ENCODE data around the gene COLEC12.

DNA sequence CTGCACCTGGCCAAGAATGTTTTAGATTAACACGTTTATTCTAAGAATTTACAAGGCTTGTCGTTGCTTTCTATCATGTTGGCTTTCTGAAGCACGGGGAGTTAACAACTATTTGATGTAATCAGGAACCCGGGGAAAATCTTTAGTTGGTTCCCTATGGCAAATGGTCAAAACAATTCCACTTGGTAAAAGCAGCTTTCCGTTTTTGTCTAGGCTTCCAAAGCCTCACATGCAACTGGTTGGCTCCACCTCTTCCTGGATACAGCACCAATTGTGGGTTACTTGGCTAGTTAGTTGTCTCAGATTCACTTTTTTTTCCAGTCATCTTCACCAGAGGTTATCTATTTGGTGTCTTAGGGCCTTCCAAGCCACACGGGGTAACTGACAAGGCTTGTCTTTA lies 2.8 kb downstream of the COLEC12 start:
- TF ChIP-seq, protein P1, sequence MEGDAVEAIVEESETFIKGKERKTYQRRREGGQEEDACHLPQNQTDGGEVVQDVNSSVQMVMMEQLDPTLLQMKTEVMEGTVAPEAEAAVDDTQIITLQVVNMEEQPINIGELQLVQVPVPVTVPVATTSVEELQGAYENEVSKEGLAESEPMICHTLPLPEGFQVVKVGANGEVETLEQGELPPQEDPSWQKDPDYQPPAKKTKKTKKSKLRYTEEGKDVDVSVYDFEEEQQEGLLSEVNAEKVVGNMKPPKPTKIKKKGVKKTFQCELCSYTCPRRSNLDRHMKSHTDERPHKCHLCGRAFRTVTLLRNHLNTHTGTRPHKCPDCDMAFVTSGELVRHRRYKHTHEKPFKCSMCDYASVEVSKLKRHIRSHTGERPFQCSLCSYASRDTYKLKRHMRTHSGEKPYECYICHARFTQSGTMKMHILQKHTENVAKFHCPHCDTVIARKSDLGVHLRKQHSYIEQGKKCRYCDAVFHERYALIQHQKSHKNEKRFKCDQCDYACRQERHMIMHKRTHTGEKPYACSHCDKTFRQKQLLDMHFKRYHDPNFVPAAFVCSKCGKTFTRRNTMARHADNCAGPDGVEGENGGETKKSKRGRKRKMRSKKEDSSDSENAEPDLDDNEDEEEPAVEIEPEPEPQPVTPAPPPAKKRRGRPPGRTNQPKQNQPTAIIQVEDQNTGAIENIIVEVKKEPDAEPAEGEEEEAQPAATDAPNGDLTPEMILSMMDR (IDR thresholded peaks at IDR 0.05) = no peak
- TF ChIP-seq POLR2A (IDR thresholded peaks at IDR 0.05) (no peak), POLR2AphosphoS5 (IDR thresholded peaks at IDR 0.05) (no peak), EP300 (IDR thresholded peaks at IDR 0.05) (no peak)
